HG02759 (cell line): ENCODE results near the gene ULK4.
"Not testable (repeated sequence)": the region's sequence is repeated elsewhere in the genome, so short reads cannot be mapped to it uniquely, and the experiment has no call there.

Experiments used
- ATAC-seq: cut with Tn5 transposase; IDR thresholded peaks from one replicate; pipeline ENCODE4 v1.9.1; 2021; ENCODE audit warnings: mild to moderate bottlenecking, moderate library complexity; ENCODE audit not compliant: unreplicated experiment

The ULK4 gene

DNA sequence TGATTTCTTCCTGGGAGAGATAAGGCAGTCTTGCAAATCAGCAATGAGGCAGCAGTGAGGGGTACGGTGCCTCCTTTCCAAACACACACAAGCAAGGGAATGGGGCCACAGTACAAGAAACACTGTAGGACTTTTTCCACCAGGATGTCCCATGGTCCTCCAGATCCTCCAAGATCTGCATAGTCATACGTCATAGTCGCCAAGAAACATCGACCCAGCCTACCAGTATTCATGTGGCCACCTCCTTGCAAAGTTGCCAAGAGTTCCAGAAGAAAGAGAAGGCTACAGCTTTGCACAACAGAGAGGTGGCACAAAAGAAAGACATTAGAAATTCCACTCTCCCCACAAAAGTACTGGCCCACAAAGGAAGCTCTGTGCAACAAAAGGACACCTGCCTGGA is 504.7 kb downstream of the ULK4 start:
- no peak for ATAC-seq

DNA sequence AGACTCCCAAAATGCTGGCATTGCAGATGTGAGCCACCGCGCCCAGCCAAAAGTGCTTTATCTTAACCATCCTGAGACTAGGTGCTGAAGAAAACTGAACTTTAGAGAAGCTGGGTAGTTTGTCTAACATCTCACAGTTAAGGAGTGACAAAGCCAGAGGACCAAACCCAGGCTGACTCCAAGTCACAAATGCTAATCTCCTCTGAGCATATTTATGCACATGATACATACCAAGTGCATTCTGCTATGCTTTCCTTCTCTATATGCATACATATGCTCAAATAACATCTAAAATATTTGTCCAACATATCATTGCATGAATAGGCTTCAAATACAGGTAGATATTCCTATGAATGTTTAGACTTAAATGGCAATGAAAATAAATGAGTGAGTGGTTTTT is 505.7 kb downstream of the ULK4 start:
- ATAC-seq, result no peak

DNA sequence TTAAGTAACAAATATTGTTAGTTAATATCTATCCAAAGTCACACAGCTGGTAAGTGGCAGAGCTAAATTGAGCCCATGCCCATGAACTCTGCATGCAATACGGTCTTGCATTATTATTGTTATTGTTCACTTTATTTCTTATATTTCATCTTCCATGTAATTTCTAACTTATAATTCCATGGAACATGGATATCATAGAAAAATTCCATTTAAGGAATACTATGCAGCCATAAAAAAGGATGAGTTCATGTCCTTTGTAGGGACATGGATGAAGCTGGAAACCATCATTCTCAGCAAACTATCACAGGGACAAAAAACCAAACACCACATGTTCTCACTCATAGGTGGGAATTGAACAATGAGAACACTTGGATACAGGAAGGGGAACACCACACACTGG is 508.3 kb downstream of the ULK4 start:
- not testable (repeated sequence) for ATAC-seq

DNA sequence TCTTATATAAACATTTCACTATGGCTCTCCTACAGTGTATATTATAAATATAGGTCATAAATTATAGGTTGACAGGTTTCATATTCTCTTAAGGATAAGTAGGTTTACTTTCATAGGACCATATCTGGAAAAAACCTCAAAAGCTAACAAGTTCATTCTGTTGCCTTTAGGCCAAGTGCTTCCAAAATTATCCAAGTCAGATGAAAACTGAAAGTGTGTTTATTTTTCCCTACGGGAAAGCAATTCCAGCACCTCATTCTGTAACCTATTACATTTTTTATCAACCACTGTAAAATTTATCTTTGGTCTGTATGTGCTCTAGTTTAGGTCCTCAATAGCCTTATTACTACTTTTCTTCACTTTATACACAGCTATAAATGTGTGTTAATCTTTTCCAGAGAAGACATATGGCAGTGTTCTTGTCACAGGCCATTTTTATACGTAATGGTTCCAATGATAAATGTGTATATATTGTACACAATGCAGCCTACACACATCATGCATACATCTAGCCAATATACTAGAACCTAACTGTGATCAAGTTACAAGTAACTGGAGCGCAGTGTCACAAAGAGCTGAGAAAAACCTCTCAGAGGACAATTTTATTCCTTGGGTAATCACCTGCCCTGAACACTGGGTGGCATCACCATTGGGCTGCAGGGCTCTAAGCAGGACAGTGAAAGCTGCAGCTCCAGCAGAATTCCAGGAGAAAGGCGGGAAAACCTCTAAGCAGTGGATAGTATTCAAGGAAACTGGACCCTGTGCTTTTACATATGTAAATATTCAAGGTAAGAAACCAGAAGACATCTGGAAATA is 511.3 kb downstream of the ULK4 start:
- no peak for ATAC-seq

DNA sequence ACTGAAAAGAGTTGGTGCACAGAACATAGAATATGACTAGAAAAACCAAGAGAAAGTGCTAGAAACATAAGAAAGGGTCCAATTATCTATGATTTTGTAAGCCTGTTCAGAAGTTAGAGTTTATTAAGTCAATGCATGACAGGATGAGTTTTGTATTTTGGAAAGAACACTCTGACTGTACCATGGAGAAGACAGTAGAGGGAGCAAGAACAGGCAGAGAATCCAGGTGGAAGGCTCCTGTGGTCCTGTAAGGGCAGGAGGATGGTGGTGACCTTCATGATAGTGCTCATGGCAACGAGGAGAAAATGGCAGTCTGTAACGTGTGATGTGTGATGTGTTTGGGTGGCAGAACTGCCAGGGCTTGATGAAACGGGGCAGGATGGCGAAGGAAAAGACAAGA is 513.5 kb downstream of the ULK4 start:
- ATAC-seq, result no peak

DNA sequence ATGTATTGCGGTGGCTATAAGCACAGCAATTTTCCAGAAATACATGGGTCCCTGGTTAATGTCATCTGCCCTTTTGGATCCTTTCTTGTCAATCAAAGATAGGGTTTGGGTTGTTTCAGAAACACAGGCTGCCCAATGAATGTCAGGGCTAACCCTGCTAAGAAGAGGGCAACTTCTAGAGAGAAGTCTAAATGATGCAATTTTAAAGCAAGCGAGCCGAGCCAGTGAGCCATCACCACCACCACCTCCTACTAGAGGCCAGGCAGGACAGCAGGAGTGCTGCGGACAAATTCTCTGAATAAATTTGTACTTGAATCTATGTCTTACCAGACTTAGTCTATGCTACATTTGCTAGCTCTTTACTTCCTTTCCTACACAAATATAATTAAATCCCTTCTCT is 514.2 kb downstream of the ULK4 start:
- no peak for ATAC-seq

DNA sequence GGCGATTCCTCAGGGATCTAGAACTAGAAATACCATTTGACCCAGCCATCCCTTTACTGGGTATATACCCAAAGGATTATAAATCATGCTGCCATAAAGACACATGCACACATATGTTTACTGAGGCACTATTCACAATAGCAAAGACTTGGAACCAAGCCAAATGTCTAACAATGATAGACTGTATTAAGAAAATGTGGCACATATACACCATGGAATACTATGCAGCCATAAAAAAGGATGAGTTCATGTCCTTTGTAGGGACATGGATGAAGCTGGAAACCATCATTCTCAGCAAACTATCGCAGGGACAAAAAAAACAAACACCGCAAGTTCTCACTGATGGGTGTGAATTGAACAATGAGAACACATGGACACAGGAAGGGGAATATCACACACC is 515.6 kb downstream of the ULK4 start:
- not testable (repeated sequence) for ATAC-seq

DNA sequence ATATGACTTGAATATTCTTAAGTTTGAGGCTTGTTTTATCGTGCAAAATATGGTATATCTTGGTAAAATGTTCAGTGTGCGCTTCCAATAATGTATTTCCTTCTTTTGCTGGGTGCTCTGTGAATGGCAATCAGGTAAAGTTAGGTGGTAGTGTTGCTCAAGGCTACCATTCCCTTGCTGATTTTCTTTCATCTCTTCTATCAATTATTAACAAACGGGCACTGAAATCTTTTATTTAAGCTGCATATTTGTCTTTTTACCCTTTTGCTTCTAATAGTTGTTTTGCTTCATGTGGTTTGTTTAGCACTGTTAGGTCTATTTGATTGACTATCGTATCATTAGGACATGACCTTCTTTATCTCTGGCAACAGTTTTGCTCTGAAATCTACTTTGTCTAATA is 520.3 kb downstream of the ULK4 start:
- no peak for ATAC-seq

DNA sequence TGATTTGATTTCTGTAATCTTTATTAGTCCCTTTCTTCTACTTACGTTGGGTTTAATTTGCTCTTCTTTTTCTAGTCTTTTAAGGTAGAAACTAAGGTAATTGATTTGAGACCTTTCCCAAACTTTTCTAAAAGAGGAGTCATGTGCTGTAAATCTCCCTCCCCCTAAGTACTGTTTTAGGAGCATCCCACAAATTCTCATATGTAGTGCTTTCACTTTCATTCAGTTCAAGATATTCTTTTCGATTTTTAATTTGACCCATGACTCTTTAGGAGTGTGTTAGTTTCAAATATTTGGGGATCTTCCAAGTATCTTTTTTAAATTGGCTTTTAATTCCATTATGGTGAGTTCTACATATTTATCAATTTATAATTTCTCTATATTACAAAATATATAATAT is 520.8 kb downstream of the ULK4 start:
- no peak for ATAC-seq

DNA sequence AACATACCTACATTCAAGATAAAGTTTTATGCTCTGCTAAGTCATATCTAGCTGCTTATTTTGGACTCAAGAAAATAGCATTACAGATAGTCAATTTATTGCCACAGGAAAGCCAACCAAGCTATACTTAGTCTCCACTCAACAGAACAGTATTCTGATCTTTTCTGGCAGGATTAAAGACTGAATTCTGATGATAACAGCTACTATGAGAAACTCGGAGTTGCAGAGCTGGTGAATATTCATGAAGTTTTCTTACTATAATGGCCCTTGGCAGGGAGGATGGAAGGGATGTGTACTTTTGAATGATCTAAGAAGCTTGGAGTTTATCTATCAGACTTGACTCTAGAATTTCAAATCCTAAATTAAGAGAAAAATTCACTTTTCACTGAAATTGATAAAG is 524.9 kb downstream of the ULK4 start:
- no peak for ATAC-seq

DNA sequence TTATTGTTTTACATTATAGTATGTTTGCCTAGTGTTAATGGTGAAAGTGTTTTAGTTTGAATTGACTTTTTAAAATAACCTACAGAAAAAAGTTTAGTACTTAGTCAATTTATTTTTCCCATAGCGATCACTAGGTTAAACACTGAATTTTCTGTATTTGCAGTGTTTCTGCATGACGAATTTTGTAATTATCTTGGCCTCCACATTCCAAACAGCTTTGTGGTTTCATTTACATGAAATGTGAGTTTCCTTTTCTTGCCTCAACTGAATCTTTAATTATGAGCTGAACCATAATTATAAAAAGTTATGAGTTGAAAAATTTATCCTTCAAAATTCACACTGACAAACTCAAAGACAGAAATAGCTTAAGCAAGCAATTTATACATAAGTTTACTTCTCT is 527.1 kb downstream of the ULK4 start:
- ATAC-seq, result no peak

DNA sequence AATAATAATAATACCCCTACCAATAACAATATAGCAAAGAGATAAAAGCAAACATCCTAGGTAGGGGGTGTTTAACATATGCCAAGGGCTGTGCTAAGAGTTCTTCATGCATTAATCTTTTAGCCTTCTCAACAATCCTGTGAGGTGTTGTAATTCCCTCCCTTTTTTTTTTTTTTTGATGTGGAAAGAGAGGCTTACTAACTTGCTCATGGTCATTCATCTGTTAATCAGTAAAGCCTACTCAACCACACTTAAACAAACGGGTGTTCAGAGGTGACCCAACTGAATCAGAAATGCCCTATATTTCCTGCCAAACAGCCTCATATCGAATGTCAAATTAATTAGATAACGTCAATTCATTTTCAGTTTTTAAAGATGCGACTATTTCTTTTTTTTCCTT is 530.5 kb downstream of the ULK4 start:
- no peak for ATAC-seq

DNA sequence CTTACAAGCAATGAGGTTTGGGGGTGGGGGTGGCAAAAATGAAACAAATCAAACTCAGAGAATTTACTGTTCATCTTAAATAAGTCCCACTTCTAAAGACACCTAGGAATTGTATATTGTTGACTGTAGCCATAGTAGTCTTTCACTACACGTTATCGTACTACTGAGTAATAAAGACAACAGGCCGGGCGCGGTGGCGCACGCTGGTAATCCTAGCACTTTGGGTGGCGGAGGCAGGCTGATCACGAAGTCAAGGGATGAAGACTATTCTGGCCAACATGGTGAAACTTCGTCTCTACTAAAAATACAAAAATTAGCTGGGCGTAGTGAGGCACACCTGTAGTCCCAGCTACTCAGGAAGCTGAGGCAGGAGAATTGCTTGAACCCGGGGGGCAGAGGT is 531.0 kb downstream of the ULK4 start:
- no peak for ATAC-seq

DNA sequence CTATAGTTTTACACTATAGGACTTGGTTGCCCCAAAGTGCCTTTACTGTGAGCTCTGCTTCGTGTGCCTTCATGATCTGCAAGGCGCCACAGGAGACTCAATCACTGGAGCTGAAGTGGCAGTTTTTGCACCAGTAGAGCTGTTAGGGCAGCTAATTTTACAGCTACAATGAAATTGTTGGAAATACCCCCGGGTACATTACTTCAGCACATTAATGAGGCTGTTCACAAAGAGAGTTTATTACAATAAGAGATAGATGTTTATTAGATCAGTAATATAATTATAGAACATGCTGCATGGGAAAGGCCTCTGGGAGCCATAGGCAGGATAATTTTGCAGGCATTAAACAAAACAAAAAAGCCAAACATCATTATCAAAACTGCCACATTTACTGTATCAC is 531.5 kb downstream of the ULK4 start:
- ATAC-seq, result no peak

DNA sequence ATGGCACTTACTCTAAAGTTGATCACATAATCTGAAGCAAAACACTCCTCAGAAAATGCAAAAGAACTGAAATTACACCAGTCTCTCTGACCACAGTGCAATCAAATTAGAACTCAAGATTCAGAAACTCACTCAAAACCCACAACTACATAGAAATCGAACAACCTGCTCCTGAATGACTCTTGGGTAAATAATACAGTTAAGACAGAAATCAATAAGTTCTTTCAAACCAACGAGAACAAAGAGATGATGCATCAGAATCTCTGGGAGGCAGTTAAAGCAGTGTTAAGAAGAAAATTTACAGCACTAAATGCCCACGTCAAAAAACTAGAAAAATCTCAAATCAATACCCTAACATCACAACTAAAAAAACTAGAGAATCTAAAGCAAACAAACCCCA is 535.4 kb downstream of the ULK4 start:
- ATAC-seq, result no peak

DNA sequence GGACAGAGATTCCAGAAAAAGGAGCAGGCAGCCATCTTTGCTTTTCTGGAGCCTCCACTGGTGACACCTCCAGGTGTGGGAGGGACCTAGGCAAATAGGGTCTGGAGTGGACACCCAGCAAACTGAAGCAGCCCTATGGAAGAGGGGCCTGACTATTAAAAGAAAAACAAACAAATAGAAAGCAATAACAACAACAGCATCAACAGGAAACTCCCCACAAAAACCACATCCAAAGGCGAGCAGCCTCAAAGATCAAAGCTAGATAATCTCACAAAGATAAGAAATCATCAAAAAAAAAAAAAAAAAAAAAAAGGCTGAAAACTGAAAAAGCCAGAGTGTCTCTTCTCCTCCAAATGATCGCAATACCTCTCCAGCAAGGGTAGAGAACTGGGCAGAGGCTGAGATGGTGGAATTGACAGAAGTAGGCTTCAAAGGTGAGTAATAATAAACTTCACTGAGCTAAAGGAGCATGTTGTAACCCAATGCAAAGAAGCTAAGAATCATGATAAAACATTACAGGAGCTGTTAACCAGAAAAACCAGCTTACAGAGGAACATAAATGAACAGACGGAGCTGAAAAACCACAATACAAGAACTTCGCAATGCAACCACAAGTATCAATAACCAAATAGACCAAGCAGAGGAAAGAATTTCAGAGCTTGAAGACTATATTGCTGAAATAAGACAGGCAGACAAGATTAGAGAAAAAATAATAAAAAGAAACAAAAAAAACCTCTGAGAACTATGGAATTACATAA is 537.2 kb downstream of the ULK4 start:
- no peak for ATAC-seq

DNA sequence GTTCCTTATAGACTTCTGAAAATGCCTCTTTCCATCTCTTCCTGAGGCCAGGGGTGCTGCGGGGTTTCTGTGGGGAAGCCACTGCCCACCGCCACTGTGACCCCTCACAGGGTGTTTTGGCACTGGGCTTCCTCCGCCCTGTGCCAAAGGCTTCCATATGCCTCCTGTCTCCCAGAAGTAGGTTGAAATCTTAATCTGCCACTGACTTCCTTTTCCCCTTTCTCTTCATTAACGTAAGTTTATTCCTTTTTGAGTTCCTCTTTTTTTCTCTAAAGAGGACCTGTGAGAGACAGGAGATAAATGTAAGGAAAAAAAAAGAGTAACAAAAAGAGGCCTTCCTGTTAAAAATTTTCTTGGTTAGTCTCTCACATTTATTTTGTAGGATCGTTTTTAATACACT is 542.1 kb downstream of the ULK4 start:
- no peak for ATAC-seq

DNA sequence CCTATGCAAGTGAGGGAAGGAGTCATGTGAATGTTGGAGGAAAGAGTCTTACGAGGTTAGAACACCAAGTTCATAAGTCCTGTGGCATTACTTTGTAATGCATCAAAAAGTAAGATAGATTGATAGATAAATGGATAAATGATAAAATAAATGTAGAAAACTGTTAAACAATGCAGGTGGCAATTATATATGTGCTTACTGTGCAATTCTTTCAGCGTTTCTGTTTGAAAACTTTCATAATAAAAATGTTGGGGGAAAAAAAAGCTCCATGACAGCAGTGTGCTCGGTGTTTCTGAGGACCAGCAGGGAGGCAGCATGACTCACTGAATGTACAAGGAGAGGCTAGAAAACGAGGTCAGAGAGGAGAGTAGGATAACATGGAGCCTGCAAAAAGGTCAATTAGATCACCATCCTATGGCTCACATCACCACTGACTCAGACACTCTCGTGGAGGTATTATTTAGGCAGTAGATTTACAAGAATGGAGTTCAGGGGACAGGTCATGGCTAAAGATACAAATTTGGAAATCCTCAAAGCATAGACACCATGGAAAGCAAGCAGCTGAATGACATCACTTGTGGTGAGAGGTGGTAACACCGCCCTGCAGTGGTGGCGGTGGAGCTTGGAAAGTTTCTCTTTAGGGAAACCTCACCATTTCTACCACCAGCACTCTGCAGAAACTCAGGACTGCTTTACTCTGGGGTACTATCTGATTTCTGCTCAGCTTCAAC is 542.8 kb downstream of the ULK4 start:
- ATAC-seq, result no peak

DNA sequence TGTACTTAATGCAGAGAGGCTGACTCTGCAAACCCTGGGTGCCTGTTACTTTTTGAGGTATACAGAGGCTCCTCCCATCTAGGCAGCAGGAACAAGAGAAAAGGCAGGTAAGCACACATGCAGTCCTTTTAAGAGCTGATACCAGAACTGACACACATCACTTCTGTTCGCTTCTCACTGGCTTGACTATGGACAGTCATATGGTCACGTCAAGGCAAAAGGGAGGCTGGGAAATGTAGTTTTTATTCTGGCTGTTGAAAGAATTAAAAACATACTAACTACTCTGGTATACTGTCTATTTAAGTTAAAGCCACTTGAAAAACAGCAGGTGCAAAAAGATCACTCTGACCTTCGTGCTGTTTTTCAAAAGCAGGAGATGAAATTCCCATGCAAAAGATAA is 544.3 kb downstream of the ULK4 start:
- ATAC-seq, result no peak

DNA sequence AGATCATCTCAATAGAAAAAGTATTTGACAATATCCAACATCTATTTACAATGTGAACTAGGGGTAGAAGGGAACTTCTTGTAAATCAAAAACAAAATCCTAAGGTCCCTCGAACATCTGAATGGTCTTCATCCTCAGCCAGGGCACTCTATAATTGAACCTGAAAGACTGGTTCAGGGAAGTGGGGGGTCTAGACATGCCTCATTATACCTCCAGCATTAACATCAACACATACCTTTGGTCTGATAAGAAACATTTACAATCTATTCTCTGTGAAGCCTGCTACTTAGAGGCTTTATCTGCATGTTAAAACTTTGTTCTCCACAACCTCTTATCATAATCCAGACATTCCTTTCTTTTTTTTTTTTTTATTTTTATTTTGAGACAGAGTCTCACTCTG is 550.8 kb downstream of the ULK4 start:
- ATAC-seq, result no peak

DNA sequence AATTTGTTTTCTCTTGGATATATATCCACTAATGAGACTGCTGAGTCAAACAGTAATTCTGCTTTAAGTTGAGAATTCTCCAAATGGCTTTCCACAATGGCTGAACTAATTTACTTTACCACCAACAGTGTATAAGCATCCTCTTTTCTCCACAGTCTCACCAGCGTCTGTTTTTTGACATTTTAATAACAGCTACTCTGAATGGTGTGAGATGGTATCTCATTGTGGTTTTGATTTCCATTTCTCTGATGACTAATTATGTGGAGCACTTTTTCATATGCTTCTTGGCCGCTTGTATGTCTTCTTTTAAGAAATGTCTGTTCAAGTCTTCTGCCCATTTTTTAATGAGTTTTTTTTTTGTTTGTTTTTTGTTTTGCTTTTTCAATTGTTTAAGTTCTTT is 556.4 kb downstream of the ULK4 start:
- ATAC-seq, result no peak

DNA sequence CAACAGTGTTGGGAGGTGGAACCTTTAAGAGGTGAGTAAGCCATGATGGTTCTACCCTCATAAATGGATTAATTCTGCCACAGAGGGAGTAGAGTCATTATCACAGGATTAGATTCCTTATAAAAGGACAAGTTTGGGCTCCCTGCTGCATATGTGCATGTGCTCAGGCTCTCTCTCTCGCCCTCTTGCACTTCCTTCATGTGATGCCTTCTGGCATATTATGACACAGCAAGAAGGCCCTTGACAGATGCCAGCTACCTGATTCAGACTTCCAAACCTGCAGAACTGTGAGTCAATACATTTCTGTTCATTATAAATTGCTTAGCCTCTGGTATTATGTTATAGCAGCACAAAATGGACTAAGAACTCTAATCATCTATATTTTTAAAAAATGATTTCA is 557.3 kb downstream of the ULK4 start:
- ATAC-seq, result no peak
